ENCODE measurements around the gene DCDC2. TPM values are rescaled to one million over a fixed set of nuclear protein-coding genes. Genes with fewer than 3 reads are reported as not detected.
A peak's percentile ranks its signal among the peaks of the same experiment; 100 is the strongest.
"Not testable (repeated sequence)": the region's sequence is repeated elsewhere in the genome, so short reads cannot be mapped to it uniquely, and the experiment has no call there.

DCDC2 gene
- total RNA-seq, 1 donor from 2014 or later = 0.13 TPM

GRCh38 chr6:24378473-24379097 lies 20.7 kb upstream of the DCDC2 start:
- H3K4me1 Mint-ChIP-seq (ENCODE audit: unreplicated experiment) = no peaks in the 10 kb centered on the region

GRCh38 chr6:24376871-24377270 lies 19.0 kb upstream of the DCDC2 start:
- no peaks in the 10 kb centered on the region for H3K36me3 Mint-ChIP-seq (ENCODE audit: low read depth, unreplicated experiment)
- no peak for TF ChIP-seq CTCF (IDR thresholded peaks at IDR 0.05; ENCODE audit: unreplicated experiment)
- H3K9me3 Mint-ChIP-seq (ENCODE audit: unreplicated experiment) = no peaks in the 10 kb centered on the region
- DNase-seq (ENCODE audit: low spot score) = no peak
- no peaks in the 10 kb centered on the region for H3K4me1 Mint-ChIP-seq (ENCODE audit: unreplicated experiment)
- H3K27me3 Mint-ChIP-seq (ENCODE audit: unreplicated experiment) = no peaks in the 10 kb centered on the region
- H3K27ac Mint-ChIP-seq (ENCODE audit: unreplicated experiment) = no peak overlapping the region
- H3K4me3 Mint-ChIP-seq (ENCODE audit: unreplicated experiment) = no peak overlapping the region

More at GRCh38 chr6:24378473-24379097, 20.7 kb upstream of the DCDC2 start:
- Mint-ChIP-seq H3K27me3 (ENCODE audit: unreplicated experiment) (no peaks in the 10 kb centered on the region), H3K27ac (ENCODE audit: unreplicated experiment) (no peak overlapping the region), H3K4me3 (ENCODE audit: unreplicated experiment) (no peak overlapping the region), H3K9me3 (ENCODE audit: unreplicated experiment) (no peaks in the 10 kb centered on the region), H3K36me3 (ENCODE audit: low read depth, unreplicated experiment) (no peaks in the 10 kb centered on the region)
- DNase-seq (ENCODE audit: low spot score) = no peak
- no peak for TF ChIP-seq CTCF (IDR thresholded peaks at IDR 0.05; ENCODE audit: unreplicated experiment)

GRCh38 chr6:24374612-24375011 lies 16.8 kb upstream of the DCDC2 start:
- H3K4me3 Mint-ChIP-seq (ENCODE audit: unreplicated experiment) = no peak overlapping the region
- no peak for DNase-seq (ENCODE audit: low spot score)
- TF ChIP-seq CTCF (IDR thresholded peaks at IDR 0.05; ENCODE audit: unreplicated experiment) = no peak
- H3K36me3 Mint-ChIP-seq (ENCODE audit: low read depth, unreplicated experiment) = no peaks in the 10 kb centered on the region
- no peaks in the 10 kb centered on the region for H3K27me3 Mint-ChIP-seq (ENCODE audit: unreplicated experiment)
- no peaks in the 10 kb centered on the region for H3K4me1 Mint-ChIP-seq (ENCODE audit: unreplicated experiment)
- H3K9me3 Mint-ChIP-seq (ENCODE audit: unreplicated experiment) = no peaks in the 10 kb centered on the region
- no peak overlapping the region for H3K27ac Mint-ChIP-seq (ENCODE audit: unreplicated experiment)

- DNase-seq (ENCODE audit: low spot score); H3K27ac Mint-ChIP-seq (ENCODE audit: unreplicated experiment); H3K27me3 Mint-ChIP-seq (ENCODE audit: unreplicated experiment); H3K9me3 Mint-ChIP-seq (ENCODE audit: unreplicated experiment); H3K4me1 Mint-ChIP-seq (ENCODE audit: unreplicated experiment); H3K4me3 Mint-ChIP-seq (ENCODE audit: unreplicated experiment); H3K36me3 Mint-ChIP-seq (ENCODE audit: low read depth, unreplicated experiment): not testable (repeated sequence)
These were observed 7.3 kb upstream of the DCDC2 start for GRCh38 chr6:24365103-24365633.

GRCh38 chr6:24362363-24362762 lies 4.5 kb upstream of the DCDC2 start:
- H3K27me3 Mint-ChIP-seq (ENCODE audit: unreplicated experiment); H3K4me3 Mint-ChIP-seq (ENCODE audit: unreplicated experiment); H3K9me3 Mint-ChIP-seq (ENCODE audit: unreplicated experiment); H3K4me1 Mint-ChIP-seq (ENCODE audit: unreplicated experiment); H3K36me3 Mint-ChIP-seq (ENCODE audit: low read depth, unreplicated experiment); DNase-seq (ENCODE audit: low spot score); H3K27ac Mint-ChIP-seq (ENCODE audit: unreplicated experiment): not testable (repeated sequence)

- peaks cover 7% of the 10 kb centered on the region for H3K4me1 Mint-ChIP-seq (ENCODE audit: unreplicated experiment)
- no peaks in the 10 kb centered on the region for H3K9me3 Mint-ChIP-seq (ENCODE audit: unreplicated experiment)
- H3K27me3 Mint-ChIP-seq (ENCODE audit: unreplicated experiment) = peaks cover 2% of the 10 kb centered on the region
- peak; percentile 97 for DNase-seq (ENCODE audit: low spot score)
- H3K27ac Mint-ChIP-seq (ENCODE audit: unreplicated experiment) = peak overlapping the region; percentile 92
- TF ChIP-seq CTCF (IDR thresholded peaks at IDR 0.05; ENCODE audit: unreplicated experiment) = peak; percentile 98
- peak overlapping the region; percentile 93 for H3K4me3 Mint-ChIP-seq (ENCODE audit: unreplicated experiment)
- H3K36me3 Mint-ChIP-seq (ENCODE audit: low read depth, unreplicated experiment) = no peaks in the 10 kb centered on the region
These were observed 2.0 kb upstream of the DCDC2 start for GRCh38 chr6:24359640-24360454.
